Amniotic stem cell (primary cell): ENCODE results near the gene NSF.
"Not testable (repeated sequence)": the region's sequence is repeated elsewhere in the genome, so short reads cannot be mapped to it uniquely, and the experiment has no call there.

ENCODE experiments used
- DNase-seq: peaks from one replicate; lab custom pipeline; 2025; lab: John Stamatoyannopoulos, UW

Gene NSF

GRCh38 chr17:46756081-46756735 lies 165.7 kb downstream of the NSF start:
- no peak for DNase-seq

GRCh38 chr17:46756861-46757260 lies 166.4 kb downstream of the NSF start:
- no peak for DNase-seq

GRCh38 chr17:46757588-46757987 lies 167.1 kb downstream of the NSF start:
- not testable (repeated sequence) for DNase-seq

GRCh38 chr17:46758614-46759013 lies 168.1 kb downstream of the NSF start:
- DNase-seq, result no peak

- no peak for DNase-seq
These were observed 168.7 kb downstream of the NSF start for GRCh38 chr17:46759141-46759540.

GRCh38 chr17:46763416-46763815 lies 172.9 kb downstream of the NSF start:
- DNase-seq, result no peak

GRCh38 chr17:46764000-46764708 lies 173.7 kb downstream of the NSF start:
- DNase-seq, result no peak

- DNase-seq, result no peak
These were observed 174.4 kb downstream of the NSF start for GRCh38 chr17:46764709-46765401.

GRCh38 chr17:46765453-46765852 lies 175.0 kb downstream of the NSF start:
- no peak for DNase-seq

- no peak for DNase-seq
These were observed 176.3 kb downstream of the NSF start for GRCh38 chr17:46766493-46767491.

- DNase-seq, result no peak
These were observed 178.0 kb downstream of the NSF start for GRCh38 chr17:46768540-46768870.

GRCh38 chr17:46768896-46769295 lies 178.4 kb downstream of the NSF start:
- not testable (repeated sequence) for DNase-seq

GRCh38 chr17:46769531-46770438 lies 179.3 kb downstream of the NSF start:
- no peak for DNase-seq

GRCh38 chr17:46770439-46770817 lies 180.0 kb downstream of the NSF start:
- no peak for DNase-seq

GRCh38 chr17:46770818-46771560 lies 180.5 kb downstream of the NSF start:
- no peak for DNase-seq

GRCh38 chr17:46771561-46772474 lies 181.3 kb downstream of the NSF start:
- DNase-seq, result no peak

GRCh38 chr17:46772475-46773220 lies 182.2 kb downstream of the NSF start:
- DNase-seq, result no peak

- no peak for DNase-seq
These were observed 182.7 kb downstream of the NSF start for GRCh38 chr17:46773221-46773605.

GRCh38 chr17:46773676-46774075 lies 183.2 kb downstream of the NSF start:
- no peak for DNase-seq
